Measurements from ENCODE around the gene NUDT3.
"Not testable (repeated sequence)": the region's sequence is repeated elsewhere in the genome, so short reads cannot be mapped to it uniquely, and the experiment has no call there.

The NUDT3 gene

DNA sequence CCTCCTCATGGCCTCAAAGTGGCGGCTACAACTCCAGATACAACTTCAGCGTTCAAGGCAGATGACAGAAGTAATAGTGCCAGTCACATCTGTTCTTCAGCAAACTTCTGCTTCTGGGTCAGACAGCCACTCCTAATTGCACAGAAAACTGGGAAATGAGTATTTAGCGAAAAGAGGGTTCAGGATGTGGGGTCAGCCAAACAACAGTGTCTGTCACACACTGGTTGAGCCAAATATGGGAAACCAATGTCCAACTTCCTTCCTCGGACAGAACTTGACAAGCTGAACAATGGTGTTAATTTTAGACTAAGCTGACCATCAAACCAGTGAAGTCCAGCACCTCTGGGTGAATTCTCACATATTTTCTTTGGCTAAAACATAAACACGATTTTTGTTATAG lies 22.1 kb downstream of the NUDT3 start:
- no peak for DNase-seq (ENCODE audit: low read depth, low spot score)

DNA sequence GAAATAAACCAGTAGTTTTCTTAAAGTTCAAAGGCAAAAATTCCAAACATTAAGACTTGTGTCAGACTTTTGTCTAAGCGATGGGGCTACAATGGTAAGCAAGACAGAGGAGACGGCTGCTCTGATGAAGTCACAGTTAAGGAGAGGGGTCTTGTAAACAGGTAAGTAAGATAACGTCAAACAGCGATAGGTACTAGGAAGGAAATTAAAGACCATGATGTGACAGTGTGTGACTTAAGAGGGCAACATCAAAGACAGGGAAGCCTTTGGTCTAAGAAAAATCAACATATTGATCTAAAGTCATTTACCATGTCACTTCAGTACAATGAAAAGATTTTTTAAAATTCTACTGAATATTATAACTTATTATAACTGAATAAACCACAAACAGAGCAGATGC lies 23.1 kb downstream of the NUDT3 start:
- no peak for DNase-seq (ENCODE audit: low read depth, low spot score)

- DNase-seq (ENCODE audit: low read depth, low spot score): no peak
Observed at GRCh38 chr6:34366639-34366921, 25.9 kb downstream of the NUDT3 start.

DNA sequence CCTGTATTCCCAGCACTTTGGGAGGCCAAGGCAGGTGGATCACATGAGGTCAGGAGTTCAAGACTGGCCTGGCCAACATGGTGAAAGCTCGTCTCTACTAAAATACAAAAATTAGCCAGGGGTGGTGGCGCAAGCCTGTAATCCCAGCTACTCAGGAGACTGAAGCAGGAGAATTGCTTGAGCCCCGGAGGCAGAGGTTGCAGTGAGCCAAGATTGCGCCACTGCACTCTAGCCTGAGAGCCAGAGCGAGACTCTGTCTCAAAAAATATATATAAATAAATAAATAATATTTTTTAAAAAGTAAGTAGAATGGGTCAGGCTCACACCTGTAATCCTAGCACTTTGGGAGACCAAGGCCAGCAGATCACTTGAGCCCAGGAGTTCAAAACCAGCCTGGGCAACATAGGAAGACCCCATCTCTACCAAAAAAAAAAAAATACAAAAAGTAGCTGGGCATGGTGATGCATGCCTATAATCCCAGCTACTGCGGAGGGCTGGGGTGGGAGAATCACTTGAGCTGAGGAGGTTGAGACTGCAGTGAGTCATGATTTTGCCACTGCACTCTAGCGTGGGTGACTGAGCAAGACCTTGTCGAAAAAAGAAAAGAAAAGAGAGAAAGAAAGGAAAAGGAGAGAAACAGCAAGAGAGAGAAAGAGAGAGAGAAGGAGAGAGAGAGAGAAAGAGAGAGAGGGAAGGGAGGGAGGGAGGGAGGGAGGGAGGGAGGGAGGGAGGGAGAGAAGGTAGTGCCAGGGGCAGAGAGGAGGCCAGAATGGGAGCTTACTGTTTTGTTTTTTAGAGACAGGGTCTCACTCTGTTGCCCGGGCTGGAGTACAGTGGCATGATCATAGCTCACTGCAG lies 26.5 kb downstream of the NUDT3 start:
- not testable (repeated sequence) for DNase-seq (ENCODE audit: low read depth, low spot score)

GRCh38 chr6:34363681-34364075 lies 28.8 kb downstream of the NUDT3 start:
- not testable (repeated sequence) for DNase-seq (ENCODE audit: low read depth, low spot score)

DNA sequence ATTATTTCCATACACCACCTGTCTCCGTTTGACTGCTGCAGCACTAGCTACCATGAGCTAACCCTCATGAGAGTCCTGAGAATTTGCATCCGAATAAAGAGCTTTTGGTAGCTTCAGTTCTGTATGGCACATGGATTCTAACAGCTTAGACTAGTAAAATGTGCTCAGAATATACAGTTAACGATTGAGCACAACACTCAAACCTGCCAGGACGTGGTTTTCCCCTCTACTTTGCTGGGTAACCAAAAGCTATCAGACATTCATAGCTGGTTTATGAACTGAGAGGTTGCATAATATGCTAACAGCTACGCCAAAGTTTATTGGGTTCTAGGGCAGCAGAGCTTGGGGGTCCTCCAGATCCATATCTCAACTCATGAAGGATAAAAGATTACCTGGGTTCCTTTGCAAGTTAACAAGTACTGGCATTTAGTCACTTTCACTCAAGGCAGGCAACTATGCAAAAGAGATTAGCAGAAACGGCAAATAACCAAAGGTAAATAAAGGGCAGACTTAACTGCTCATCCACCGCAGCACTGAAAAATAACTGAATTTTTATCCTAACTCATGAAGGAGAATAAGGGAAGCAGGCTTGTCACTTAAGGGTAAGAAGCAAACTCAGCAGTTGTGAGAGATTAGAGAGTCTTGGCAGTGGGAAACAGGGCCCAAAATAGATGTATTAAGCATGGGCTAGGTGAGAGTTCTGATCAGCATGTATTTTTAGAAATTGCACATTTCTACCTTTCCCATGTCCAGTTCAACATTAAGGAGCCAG lies 29.4 kb downstream of the NUDT3 start:
- no peak for DNase-seq (ENCODE audit: low read depth, low spot score)

DNA sequence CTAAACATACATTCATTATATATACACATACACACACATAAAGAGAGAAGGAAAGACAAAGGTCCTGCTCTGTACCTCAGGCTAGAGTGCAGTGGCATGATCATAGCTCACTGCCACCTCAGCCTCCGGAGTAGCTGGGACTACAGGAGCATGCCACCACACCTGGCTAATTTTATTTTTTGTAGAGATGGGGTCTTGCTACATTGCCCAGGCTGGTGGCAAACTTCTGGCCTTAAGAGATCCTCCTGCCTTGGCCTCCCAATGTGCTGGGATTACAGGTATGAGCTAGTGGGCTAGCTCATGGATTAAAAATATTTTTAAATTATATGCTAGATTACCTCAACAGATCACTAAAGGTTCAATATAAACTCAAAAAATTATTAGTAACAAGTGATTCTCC lies 30.3 kb downstream of the NUDT3 start:
- no peak for DNase-seq (ENCODE audit: low read depth, low spot score)

GRCh38 chr6:34360556-34360955 lies 31.9 kb downstream of the NUDT3 start:
- DNase-seq (ENCODE audit: low read depth, low spot score): no peak

DNA sequence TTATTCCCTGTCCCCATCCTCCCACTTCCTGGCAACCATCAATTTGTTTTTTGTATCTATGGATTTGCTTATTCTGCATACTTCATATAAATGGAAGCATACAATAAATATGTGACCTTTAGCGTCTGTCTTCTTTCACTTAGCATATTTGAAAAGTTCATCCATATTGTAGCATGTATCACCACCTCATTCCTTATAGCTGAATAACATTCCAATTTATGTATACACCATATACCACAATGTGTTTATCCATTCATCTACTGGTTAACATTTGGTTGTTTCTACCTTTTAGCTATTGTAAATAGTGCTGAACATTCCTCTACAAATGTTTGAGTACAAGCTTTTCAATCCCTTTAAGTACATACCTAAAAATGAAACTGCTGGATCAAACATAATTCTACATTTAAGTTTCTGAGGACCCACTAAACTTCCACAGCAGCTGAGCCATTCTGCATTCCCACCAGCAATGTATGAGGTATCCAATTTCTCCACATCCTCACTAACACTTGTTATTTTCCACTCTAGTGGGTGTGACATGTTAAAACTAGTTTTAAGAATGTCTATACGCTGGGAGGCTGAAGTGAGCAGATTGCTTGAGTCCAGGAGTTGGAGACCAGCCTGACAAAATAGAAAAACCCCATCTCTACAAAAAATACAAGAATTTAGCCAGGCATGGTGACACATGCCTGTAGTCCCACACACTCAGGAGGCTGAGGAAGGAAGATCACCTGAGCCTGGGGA lies 32.9 kb downstream of the NUDT3 start:
- no peak for DNase-seq (ENCODE audit: low read depth, low spot score)

DNA sequence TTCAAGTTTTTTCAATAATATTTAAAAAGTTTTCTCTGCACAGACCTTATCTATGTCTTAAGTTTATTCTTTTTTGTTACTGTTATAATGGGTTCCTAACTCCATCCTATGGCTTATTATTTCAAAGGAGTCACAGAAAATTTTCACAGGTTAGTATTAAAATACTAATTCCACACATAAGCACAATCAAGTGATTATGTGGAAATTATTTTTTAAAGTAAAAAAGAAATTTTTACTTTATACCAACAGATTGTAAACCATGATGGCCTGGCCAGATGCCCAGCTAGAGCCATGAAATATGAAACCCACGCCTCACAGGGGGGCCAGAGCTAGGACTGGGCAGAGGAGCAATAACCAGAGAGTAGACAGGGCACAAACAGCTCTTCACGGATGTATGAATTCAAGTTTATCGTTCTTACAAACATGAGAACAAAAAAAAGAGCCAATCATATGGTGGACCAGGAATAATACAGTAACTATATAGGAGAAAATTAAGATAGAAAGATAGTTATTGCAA lies 34.0 kb downstream of the NUDT3 start:
- no peak for DNase-seq (ENCODE audit: low read depth, low spot score)

- DNase-seq (ENCODE audit: low read depth, low spot score): no peak
Observed at GRCh38 chr6:34357937-34358336, 34.5 kb downstream of the NUDT3 start.

- no peak for DNase-seq (ENCODE audit: low read depth, low spot score)
Observed at GRCh38 chr6:34355889-34356288, 36.6 kb downstream of the NUDT3 start.

- DNase-seq (ENCODE audit: low read depth, low spot score): not testable (repeated sequence)
Observed at GRCh38 chr6:34354230-34354629, 38.2 kb downstream of the NUDT3 start.

GRCh38 chr6:34353530-34353929 lies 38.9 kb downstream of the NUDT3 start:
- DNase-seq (ENCODE audit: low read depth, low spot score): not testable (repeated sequence)

DNA sequence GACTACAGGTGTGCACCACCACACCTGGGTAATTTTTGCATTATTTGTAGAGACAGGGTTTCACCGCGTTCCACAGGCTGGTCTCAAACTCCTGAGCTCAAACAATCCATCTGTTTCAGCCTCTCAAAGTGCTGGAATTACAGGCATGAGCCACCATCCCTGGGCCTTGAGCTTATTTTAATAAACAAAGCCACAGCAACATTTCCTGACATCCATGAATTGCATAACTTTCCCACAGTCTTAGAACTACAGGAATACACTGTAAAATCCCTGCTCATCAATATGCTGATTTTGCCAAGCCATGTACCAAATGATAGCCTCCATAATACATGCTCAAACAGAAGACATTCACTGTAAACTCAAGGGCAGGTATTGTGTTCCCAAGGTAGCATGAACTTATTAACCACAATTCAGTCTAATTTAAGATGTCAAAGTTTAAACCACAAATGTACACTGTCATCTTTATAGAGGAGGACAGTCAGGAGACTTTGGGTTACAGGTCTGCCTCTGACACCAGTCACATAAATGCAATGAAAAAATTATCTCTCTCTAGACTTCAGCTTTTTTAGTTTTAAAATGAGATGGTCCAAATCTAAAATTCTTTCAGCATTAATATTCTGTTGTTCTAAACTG lies 40.0 kb downstream of the NUDT3 start:
- DNase-seq (ENCODE audit: low read depth, low spot score): no peak

GRCh38 chr6:34350934-34351217 lies 41.6 kb downstream of the NUDT3 start:
- DNase-seq (ENCODE audit: low read depth, low spot score): no peak

- DNase-seq (ENCODE audit: low read depth, low spot score): no peak
Observed at GRCh38 chr6:34350137-34350933, 42.1 kb downstream of the NUDT3 start.

- DNase-seq (ENCODE audit: low read depth, low spot score): no peak
Observed at GRCh38 chr6:34349211-34349610, 43.3 kb downstream of the NUDT3 start.

DNA sequence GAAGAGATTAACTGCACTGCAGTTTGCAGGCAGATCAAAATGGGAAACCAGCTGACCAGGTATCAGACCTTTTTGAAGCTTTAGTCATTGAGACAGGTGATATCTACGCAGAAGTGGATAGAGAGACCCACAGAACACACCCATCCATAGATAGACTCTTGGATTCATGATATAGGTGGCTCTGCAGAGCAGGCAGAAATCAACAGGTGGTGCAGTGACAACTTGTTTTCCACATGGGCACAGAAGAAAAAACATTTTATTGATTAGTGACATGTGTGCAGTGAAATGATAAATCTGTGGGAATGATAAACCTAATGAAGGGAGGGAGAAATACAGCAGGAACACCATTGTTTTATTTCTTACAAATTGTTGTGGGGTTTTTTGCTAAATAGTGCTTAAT lies 45.2 kb downstream of the NUDT3 start:
- no peak for DNase-seq (ENCODE audit: low read depth, low spot score)

GRCh38 chr6:34346175-34347119 lies 46.0 kb downstream of the NUDT3 start:
- no peak for DNase-seq (ENCODE audit: low read depth, low spot score)
